NCI-H2196 treated with DMSO at 0.1 percent for 48 hours (cell line): ENCODE results near the gene GCNT1.
"Not testable (repeated sequence)": the region's sequence is repeated elsewhere in the genome, so short reads cannot be mapped to it uniquely, and the experiment has no call there.

ENCODE experiments used
- DNase-seq: peaks from one replicate; lab custom pipeline; 2025; ENCODE audit not compliant: unreplicated experiment; lab: John Stamatoyannopoulos, UW

GCNT1 gene

GRCh38 chr9:76441551-76442322, 17.2 kb upstream of the GCNT1 start:
- DNase-seq, result no peak

DNA sequence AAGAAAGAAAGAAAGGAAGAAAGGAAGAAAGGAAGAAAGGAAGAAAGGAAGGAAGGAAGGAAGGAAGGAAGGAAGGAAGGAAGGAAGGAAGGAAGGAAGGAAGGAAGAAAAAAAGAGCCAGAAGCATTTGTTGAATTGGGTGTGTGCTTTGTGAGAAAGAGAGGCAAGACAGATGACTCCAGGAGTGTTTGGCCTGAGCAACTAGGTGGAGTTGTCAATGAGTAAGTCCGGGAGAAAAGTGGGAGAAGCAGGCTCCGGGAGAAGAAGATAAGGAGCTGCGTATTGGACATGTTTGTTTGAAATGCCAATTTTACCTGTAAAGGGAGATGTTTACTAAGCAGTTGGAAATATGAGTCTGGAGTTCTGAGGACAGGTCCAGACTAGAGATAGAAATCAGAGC, 15.1 kb upstream of the GCNT1 start:
- DNase-seq, result no peak

GRCh38 chr9:76444322-76444929, 14.6 kb upstream of the GCNT1 start:
- DNase-seq, result no peak

DNA sequence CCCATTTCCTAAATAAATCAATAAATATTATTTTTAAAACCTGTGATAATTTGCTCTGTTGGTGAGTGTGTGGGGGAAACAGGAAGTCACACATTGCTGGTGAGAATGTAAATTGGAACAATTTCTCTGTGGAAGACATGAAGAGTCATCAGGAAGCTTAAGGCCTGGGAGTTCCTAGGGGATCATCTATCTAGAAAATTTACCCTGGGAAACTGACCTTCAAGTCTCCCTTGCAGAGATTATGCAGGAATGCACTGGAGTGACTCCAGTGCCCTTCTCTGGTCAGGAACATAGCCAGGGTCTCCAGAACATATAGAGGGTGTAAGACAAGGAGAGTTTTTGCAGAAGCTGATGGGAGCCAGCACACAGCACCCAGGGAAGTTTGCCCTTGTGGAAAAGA, 13.0 kb upstream of the GCNT1 start:
- DNase-seq, result no peak

GRCh38 chr9:76448501-76448900, 10.5 kb upstream of the GCNT1 start:
- DNase-seq, result no peak

GRCh38 chr9:76451234-76451633, 7.7 kb upstream of the GCNT1 start:
- no peak for DNase-seq

DNA sequence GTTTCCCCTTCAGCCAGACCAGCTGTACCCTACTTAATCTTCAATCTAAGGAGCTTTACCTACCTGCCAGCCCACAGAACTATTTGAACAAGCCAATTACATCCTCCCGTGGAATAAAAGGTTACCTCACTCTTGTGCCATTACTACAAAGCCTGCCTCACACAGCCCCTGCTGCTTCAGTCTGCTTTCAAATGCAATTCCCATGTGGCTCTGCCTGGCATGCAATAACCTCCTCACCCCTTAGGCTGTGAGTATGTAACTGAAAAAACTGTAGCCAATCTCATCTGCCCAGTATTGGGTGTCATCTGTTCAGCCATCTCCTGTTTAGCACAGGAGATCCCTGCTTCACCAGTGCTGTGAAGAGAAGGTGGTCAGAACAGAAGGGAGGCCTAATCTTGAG, 6.1 kb upstream of the GCNT1 start:
- DNase-seq, result no peak

DNA sequence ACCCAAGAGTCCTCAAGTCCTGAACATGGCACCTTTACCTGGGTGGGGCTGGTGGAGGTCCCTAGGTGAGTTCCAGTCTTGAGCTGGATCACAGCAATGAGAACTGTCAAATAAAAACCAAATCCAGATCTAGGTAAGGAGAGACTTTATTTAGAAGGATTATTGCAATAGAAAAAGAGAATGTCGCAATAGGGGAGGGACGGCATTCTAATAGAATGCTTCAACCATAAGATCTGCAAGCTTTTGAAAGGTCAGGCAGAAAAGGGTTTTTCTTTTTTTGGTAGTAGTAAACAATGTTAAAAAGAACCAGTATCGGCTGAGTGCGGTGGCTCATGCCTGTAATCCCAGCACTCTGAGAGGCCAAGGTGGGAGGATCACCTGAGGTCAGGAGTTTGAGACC, 5.2 kb upstream of the GCNT1 start:
- no peak for DNase-seq

GRCh38 chr9:76454311-76454710, 4.7 kb upstream of the GCNT1 start:
- no peak for DNase-seq

- DNase-seq, result peak; percentile 79
Measured at GRCh38 chr9:76456202-76456926, 2.6 kb upstream of the GCNT1 start.

DNA sequence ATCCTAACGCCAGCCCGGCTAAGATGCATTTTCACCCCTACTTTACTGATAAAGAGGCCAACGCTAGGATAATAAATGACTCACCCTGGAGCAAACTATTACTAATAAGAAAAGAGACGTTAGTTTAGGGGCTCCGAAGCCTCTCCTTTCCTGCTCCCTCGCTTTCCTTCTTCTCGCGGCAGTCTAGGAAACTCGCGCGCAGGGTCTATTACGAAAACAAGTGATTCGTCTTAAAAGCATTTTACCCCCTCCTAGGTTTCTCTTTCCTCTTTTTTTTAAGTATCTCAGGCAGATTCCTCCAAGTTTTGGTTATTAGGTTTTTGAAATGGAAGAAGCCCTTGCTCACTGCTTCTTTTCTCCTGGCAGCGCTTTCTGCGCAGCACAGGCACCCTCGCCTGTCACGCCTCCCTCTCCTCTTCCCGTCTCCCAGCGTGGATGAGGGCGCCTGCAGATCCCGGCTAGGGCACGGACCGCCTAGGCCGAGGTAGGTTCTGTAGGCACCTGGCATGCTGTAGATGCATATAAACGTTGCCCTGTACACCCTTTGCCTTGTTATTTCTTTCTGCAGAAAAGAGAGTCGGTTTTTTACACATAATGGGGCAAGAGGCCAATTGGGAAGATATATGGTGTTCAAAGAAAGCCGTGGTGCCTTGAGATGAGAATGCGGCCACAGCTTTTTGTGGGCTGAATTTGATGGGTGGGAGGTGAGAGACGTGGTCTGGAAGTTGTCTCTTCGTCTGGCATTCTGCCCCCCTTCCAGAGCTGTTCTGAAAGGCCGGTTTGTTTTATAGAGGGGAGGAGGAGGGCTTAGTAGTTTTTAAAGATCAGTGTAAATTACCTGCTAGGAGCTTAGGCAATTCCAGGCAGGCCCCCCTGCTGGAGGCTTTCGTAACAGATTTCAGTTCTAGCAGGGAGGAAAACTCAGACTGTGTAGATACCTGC, 983 bp downstream of the GCNT1 start:
- DNase-seq, result no peak

DNA sequence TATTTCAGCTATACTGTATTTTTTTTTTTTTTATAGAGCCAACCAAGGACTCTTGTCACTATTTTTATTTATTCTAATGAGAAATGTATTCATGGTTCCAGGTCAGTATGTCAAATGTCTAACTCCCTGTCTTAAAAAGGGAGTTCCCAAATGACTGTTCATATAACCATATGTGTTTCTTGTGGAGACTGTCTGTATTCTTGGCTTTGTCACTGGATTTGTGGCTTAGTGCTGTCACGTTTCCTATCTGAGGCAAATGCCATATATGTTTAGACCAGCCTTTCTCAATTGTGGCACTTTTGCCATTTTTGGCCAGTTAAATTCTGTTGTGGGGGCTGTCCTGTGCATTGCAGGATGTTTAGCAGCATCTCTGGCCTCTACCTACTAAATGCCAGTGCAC, 3.1 kb downstream of the GCNT1 start:
- no peak for DNase-seq

- no peak for DNase-seq
Measured at GRCh38 chr9:76463211-76463610, 4.2 kb downstream of the GCNT1 start.

DNA sequence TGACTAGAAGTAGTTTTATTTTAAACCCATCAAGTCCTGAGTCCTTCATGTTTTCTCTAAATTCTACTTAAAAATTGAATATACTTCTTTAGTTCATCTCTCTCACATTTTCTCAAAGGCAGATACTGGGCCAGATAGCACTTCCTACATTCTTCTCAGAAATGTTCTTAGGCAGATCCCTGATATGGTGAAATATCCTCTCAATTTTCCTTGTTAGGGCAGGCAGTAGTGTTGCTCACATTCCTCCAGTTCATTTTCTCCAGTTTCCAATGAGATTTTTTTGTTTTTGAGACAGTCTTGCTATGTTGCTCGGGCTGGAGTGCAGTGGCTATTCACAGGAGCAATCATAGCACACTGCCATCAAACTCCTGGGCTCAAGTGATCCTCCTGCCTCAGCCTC, 5.7 kb downstream of the GCNT1 start:
- DNase-seq, result no peak

- no peak for DNase-seq
Measured at GRCh38 chr9:76465442-76466298, 6.7 kb downstream of the GCNT1 start.

DNA sequence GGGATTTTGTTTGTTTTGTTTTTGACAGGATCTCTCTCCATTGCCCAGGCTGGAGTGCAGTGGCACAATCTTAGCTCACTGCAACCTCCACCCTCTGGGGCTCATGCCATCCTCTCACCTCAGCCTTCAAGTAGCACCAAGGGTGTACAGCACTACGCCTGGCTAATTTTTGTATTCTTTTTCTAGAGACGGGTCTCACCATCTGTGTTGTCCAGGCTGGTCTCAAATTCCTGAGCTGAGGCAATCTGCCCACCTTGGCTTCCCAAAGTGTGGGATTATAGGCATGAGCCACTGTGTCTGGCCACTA, 7.3 kb downstream of the GCNT1 start:
- DNase-seq, result no peak

DNA sequence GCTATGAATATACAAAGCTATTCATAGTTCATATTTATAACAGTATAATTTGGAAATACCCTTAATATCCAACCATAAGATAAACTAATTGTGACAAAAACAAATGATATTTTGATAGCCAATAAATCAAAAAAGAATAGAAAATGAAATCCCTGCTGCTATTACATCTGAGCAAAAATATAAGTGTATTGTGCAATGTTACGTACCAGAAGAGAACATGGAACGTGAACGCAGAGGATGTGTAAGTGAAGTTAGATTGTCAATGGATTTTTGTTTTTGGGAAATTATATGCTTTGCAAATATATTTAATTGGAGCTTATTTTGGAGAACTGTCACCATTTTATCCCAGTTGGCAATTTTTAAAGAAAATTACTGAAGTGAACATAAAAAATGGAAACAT, 15.4 kb downstream of the GCNT1 start:
- DNase-seq, result no peak

DNA sequence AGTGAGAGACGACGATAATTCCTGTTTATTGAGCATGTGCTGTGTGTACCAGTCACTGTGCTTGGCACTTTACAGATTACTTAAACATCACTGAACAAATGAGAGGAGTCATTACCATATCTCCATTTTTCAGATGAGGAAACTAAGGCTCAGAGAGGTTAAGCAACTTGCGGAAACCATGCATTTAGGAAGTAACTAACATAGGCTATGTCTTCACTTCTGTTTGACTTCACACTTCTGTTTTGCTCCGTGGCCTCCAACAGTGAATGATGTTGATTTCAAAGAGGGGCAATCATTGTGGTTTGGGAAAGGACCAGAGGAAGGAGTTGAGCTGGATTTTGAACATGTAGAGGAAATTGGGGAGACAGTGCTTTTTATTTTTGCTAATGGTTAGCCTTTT, 16.7 kb downstream of the GCNT1 start:
- DNase-seq, result no peak

GRCh38 chr9:76477818-76478217, 18.8 kb downstream of the GCNT1 start:
- not testable (repeated sequence) for DNase-seq

GRCh38 chr9:76478226-76478625, 19.2 kb downstream of the GCNT1 start:
- no peak for DNase-seq
